OCI-LY1 (cell line): ENCODE data around the gene CBX8.

ENCODE experiments used
- EZH2 ChIP-seq: fragments of 200-600 bp; sonication (generic), shearing (Covaris generic); IDR thresholded peaks from 2 replicates; pipeline ENCODE4 v1.8.0; 2017; ENCODE audit warnings: borderline replicate concordance, mixed run types, mild to moderate bottlenecking, antibody characterized with exemption, low read length, moderate library complexity, mixed read lengths
- TF ChIP-seq, protein P1 (sequence below): fragments of 200-600 bp; sonication (generic), shearing (Covaris generic); IDR thresholded peaks from 2 replicates; pipeline ENCODE4 v1.5.1; 2017; ENCODE audit warnings: mild to moderate bottlenecking, antibody characterized with exemption, low read length, moderate library complexity, mixed read lengths

- no peak for TF ChIP-seq EZH2
- TF ChIP-seq, protein P1, sequence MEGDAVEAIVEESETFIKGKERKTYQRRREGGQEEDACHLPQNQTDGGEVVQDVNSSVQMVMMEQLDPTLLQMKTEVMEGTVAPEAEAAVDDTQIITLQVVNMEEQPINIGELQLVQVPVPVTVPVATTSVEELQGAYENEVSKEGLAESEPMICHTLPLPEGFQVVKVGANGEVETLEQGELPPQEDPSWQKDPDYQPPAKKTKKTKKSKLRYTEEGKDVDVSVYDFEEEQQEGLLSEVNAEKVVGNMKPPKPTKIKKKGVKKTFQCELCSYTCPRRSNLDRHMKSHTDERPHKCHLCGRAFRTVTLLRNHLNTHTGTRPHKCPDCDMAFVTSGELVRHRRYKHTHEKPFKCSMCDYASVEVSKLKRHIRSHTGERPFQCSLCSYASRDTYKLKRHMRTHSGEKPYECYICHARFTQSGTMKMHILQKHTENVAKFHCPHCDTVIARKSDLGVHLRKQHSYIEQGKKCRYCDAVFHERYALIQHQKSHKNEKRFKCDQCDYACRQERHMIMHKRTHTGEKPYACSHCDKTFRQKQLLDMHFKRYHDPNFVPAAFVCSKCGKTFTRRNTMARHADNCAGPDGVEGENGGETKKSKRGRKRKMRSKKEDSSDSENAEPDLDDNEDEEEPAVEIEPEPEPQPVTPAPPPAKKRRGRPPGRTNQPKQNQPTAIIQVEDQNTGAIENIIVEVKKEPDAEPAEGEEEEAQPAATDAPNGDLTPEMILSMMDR = no peak
Measured at GRCh38 chr17:79748295-79749099, 48.4 kb downstream of the CBX8 start.
